Measurements from ENCODE around the gene C13orf46. TPM values are rescaled to one million over a fixed set of nuclear protein-coding genes. Genes with fewer than 3 reads are reported as not detected.

The C13orf46 gene
- total RNA-seq, 1 experiment from 2014 or later, result 0.10 TPM

- DNase-seq (ENCODE audit: low read depth), result no peak
Measured at GRCh38 chr13:114010401-114011101, 36.7 kb upstream of the C13orf46 start.

- DNase-seq (ENCODE audit: low read depth), result no peak
Measured at GRCh38 chr13:114009590-114010400, 35.9 kb upstream of the C13orf46 start.

- DNase-seq (ENCODE audit: low read depth), result no peak
Measured at GRCh38 chr13:114008964-114009589, 35.2 kb upstream of the C13orf46 start.

GRCh38 chr13:114007566-114007965 lies 33.7 kb upstream of the C13orf46 start:
- DNase-seq (ENCODE audit: low read depth), result no peak

- no peak for DNase-seq (ENCODE audit: low read depth)
Measured at GRCh38 chr13:114005206-114005724, 31.4 kb upstream of the C13orf46 start.

GRCh38 chr13:114004420-114005205 lies 30.7 kb upstream of the C13orf46 start:
- DNase-seq (ENCODE audit: low read depth), result no peak

GRCh38 chr13:114002771-114003321 lies 29.0 kb upstream of the C13orf46 start:
- no peak for DNase-seq (ENCODE audit: low read depth)

GRCh38 chr13:114002009-114002544 lies 28.2 kb upstream of the C13orf46 start:
- no peak for DNase-seq (ENCODE audit: low read depth)

GRCh38 chr13:114001331-114002008 lies 27.6 kb upstream of the C13orf46 start:
- DNase-seq (ENCODE audit: low read depth), result no peak

- DNase-seq (ENCODE audit: low read depth), result no peak
Measured at GRCh38 chr13:114000151-114001040, 26.5 kb upstream of the C13orf46 start.

- no peak for DNase-seq (ENCODE audit: low read depth)
Measured at GRCh38 chr13:113999618-113999910, 25.7 kb upstream of the C13orf46 start.

GRCh38 chr13:113998781-113999617 lies 25.1 kb upstream of the C13orf46 start:
- DNase-seq (ENCODE audit: low read depth), result no peak

- DNase-seq (ENCODE audit: low read depth), result no peak
Measured at GRCh38 chr13:113997845-113998751, 24.2 kb upstream of the C13orf46 start.

GRCh38 chr13:113996912-113997745 lies 23.3 kb upstream of the C13orf46 start:
- no peak for DNase-seq (ENCODE audit: low read depth)

GRCh38 chr13:113996081-113996911 lies 22.4 kb upstream of the C13orf46 start:
- DNase-seq (ENCODE audit: low read depth), result no peak

All from M059J (cell line).